HG02943 (cell line): ENCODE results near the gene TRIM2.

ENCODE experiments used
- ATAC-seq: cut with Tn5 transposase; IDR thresholded peaks from one replicate; pipeline ENCODE4 v1.9.1; 2021; ENCODE audit warnings: mild to moderate bottlenecking, low read depth, moderate library complexity; ENCODE audit not compliant: unreplicated experiment

The TRIM2 gene

GRCh38 chr4:153362184-153362583, 157.9 kb downstream of the TRIM2 start:
- ATAC-seq, result no peak

GRCh38 chr4:153364061-153364460, 159.8 kb downstream of the TRIM2 start:
- ATAC-seq, result no peak

GRCh38 chr4:153365003-153365402, 160.8 kb downstream of the TRIM2 start:
- no peak for ATAC-seq

GRCh38 chr4:153366486-153366885, 162.2 kb downstream of the TRIM2 start:
- no peak for ATAC-seq

GRCh38 chr4:153367092-153367491, 162.8 kb downstream of the TRIM2 start:
- ATAC-seq, result no peak

- ATAC-seq, result no peak
Observed at GRCh38 chr4:153369021-153369420, 164.8 kb downstream of the TRIM2 start.

GRCh38 chr4:153371701-153372234, 167.5 kb downstream of the TRIM2 start:
- no peak for ATAC-seq

GRCh38 chr4:153372967-153373562, 168.8 kb downstream of the TRIM2 start:
- ATAC-seq, result no peak

- ATAC-seq, result no peak
Observed at GRCh38 chr4:153374442-153374841, 170.2 kb downstream of the TRIM2 start.

GRCh38 chr4:153375303-153375702, 171.1 kb downstream of the TRIM2 start:
- ATAC-seq, result no peak

GRCh38 chr4:153383131-153383530, 178.9 kb downstream of the TRIM2 start:
- no peak for ATAC-seq

GRCh38 chr4:153384160-153384559, 179.9 kb downstream of the TRIM2 start:
- ATAC-seq, result no peak

GRCh38 chr4:153385784-153386183, 181.5 kb downstream of the TRIM2 start:
- no peak for ATAC-seq

GRCh38 chr4:153387981-153388380, 183.7 kb downstream of the TRIM2 start:
- no peak for ATAC-seq
